Measurements from ENCODE around the gene PKP2.

- no peak for TF ChIP-seq POLR2A (IDR thresholded peaks at IDR 0.05)
- no peak for TF ChIP-seq CTCF (IDR thresholded peaks at IDR 0.05)
Observed at GRCh38 chr12:32939801-32940200, 43.2 kb upstream of the PKP2 start.
